Bronchial epithelial cell (primary cell): ENCODE data around the gene IL6. TPM values are rescaled to one million over a fixed set of nuclear protein-coding genes. Genes with fewer than 3 reads are reported as not detected.
A peak's percentile ranks its signal among the peaks of the same experiment; 100 is the strongest.

ENCODE experiments used
- DNase-seq: peaks from one replicate; pipeline ENCODE4 v3.0.0-alpha.2; 2010; ENCODE audit warnings: low read depth
- FAIRE-seq: peaks from 2 replicates; lab custom pipeline; 2011; peaks lifted over from hg19 to GRCh38; lab: Jason Lieb, UNC
- H3K27me3 ChIP-seq: 2 replicates; pipeline ENCODE4 v1.5.1; 2011; ENCODE audit warnings: low read length; ENCODE audit not compliant: control insufficient read depth, insufficient read depth
- H3K36me3 ChIP-seq: 2 replicates; pipeline ENCODE4 v1.5.1; 2011; ENCODE audit warnings: low read length; ENCODE audit not compliant: control insufficient read depth, insufficient read depth
- H3K4me3 ChIP-seq: 2 replicates; pipeline ENCODE4 v1.5.1; 2011; ENCODE audit warnings: mild to moderate bottlenecking, low read depth, low read length, control low read depth
- total RNA-seq: library from RNA; depleted of rRNA; stranded (reverse); fragments of >200 nt; gene quantifications from 2 replicates; pipeline ENCODE4 v1.2.1, GENCODE V29; 2014
- TF ChIP-seq, protein P1 (sequence below): IDR thresholded peaks from 2 replicates; pipeline ENCODE4 v1.5.1; 2011; ENCODE audit warnings: mild to moderate bottlenecking, moderate library complexity, low read length, control low read depth, inconsistent platforms; ENCODE audit not compliant: insufficient read depth, severe bottlenecking

Gene IL6
- total RNA-seq, 1 donor from 2014 or later = 0.53 TPM

DNA sequence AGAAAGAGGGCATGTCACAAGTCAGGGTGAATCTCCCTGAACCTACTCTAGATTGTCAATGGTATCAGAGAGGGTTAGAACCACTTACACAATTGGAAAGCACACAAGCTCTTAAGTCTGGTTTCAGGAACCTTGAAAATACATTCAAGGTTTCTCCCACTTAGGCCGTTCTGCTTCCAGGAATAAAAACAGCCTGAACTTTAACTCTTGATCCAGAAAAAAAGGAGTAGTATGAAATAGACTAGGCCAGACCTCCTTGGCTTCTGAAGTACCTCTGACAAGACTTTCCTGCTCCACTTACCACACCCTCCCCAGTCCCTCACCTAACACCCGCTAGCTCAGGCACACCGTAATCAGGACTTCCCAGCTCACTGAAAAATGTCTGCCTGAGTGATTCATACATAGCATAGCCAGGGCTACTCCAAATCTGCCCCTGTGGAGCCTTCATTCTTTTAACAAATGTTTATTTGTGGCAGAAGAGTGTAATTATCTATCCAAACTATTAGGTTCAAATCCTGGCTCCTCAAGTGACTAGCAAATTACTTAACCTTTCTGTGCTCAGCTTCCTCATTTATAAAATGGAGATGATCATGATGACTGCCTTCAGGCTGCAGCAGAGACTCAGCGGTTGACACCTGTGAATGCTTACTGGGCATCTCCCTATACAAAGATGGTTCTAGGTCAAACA lies 30.3 kb upstream of the IL6 start:
- no peak overlapping the region for H3K4me3 ChIP-seq
- H3K27me3 ChIP-seq = no peaks in the 10 kb centered on the region
- no peaks in the 10 kb centered on the region for H3K36me3 ChIP-seq
- TF ChIP-seq, protein P1, sequence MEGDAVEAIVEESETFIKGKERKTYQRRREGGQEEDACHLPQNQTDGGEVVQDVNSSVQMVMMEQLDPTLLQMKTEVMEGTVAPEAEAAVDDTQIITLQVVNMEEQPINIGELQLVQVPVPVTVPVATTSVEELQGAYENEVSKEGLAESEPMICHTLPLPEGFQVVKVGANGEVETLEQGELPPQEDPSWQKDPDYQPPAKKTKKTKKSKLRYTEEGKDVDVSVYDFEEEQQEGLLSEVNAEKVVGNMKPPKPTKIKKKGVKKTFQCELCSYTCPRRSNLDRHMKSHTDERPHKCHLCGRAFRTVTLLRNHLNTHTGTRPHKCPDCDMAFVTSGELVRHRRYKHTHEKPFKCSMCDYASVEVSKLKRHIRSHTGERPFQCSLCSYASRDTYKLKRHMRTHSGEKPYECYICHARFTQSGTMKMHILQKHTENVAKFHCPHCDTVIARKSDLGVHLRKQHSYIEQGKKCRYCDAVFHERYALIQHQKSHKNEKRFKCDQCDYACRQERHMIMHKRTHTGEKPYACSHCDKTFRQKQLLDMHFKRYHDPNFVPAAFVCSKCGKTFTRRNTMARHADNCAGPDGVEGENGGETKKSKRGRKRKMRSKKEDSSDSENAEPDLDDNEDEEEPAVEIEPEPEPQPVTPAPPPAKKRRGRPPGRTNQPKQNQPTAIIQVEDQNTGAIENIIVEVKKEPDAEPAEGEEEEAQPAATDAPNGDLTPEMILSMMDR = no peak
- DNase-seq (peak; percentile 65), FAIRE-seq (no peak)

DNA sequence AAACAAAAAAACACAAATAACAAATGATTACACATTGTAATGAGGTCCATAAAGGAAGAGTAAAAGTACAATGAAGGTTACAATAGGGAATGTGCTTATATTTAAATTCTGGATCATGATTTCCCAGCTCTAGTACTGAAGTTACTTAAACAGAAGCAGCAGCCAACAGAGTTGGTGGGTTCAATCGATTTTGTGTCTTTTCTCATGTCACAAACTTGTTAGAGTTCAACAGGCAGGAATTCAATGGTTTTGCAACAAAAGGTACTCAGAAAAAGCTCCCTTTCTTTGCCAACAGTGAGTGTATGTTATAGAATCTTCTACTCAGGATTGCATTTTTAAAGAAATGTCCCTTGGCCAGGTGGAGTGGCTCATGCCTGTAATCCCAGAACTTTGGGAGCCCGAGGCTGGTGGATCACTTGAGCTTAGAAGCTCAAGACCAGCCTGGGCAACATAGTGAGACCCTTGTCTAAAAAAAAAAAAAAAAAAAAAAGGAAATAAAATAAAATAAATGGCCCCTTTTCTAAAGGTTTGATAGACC lies 29.6 kb upstream of the IL6 start:
- Histone ChIP-seq H3K36me3 (no peaks in the 10 kb centered on the region), H3K27me3 (no peaks in the 10 kb centered on the region), H3K4me3 (no peak overlapping the region)
- FAIRE-seq (no peak), DNase-seq (no peak)
- TF ChIP-seq, protein P1 = no peak

GRCh38 chr7:22697876-22698606 lies 29.0 kb upstream of the IL6 start:
- DNase-seq = no peak
- FAIRE-seq = no peak
- TF ChIP-seq, protein P1 = no peak
- no peaks in the 10 kb centered on the region for H3K27me3 ChIP-seq
- no peak overlapping the region for H3K4me3 ChIP-seq
- H3K36me3 ChIP-seq = no peaks in the 10 kb centered on the region

GRCh38 chr7:22698767-22699166 lies 28.2 kb upstream of the IL6 start:
- TF ChIP-seq, protein P1 = no peak
- H3K36me3 ChIP-seq = no peaks in the 10 kb centered on the region
- no peaks in the 10 kb centered on the region for H3K27me3 ChIP-seq
- DNase-seq (no peak), FAIRE-seq (no peak)
- H3K4me3 ChIP-seq = no peak overlapping the region

- DNase-seq (no peak), FAIRE-seq (no peak)
- TF ChIP-seq, protein P1 = no peak
- no peaks in the 10 kb centered on the region for H3K36me3 ChIP-seq
- H3K4me3 ChIP-seq = no peak overlapping the region
- H3K27me3 ChIP-seq = no peaks in the 10 kb centered on the region
Measured at GRCh38 chr7:22700559-22701002, 26.4 kb upstream of the IL6 start.
